GM19324 (cell line): ENCODE measurements around the gene MYCBP.
"Not testable (repeated sequence)": the region's sequence is repeated elsewhere in the genome, so short reads cannot be mapped to it uniquely, and the experiment has no call there.

Experiments used
- ATAC-seq: cut with Tn5 transposase; IDR thresholded peaks from one replicate; pipeline ENCODE4 v1.9.1; 2021; ENCODE audit warnings: mild to moderate bottlenecking, moderate library complexity; ENCODE audit not compliant: unreplicated experiment, low FRiP score

Gene MYCBP

GRCh38 chr1:38870996-38871395, 2.2 kb downstream of the MYCBP start:
- ATAC-seq: no peak

DNA sequence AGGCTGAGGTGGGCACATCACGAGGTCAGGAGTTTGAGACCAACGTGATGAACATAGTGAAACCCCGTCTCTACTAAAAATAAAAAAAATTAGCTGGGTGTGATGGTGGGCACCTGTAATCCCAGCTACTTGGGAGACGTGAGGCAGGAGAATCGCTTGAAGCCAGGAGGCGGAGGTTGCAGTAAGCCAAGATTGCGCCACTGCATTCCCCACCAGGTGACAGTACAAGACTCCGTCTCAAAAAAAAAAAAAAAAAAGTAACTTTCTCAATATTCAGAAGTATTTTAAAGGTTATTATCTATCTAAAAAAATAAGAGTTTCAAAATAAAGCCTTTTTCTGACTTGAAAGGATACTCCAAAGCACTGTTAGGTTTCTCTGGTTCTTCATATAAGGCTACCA, 5.9 kb downstream of the MYCBP start:
- ATAC-seq: no peak

DNA sequence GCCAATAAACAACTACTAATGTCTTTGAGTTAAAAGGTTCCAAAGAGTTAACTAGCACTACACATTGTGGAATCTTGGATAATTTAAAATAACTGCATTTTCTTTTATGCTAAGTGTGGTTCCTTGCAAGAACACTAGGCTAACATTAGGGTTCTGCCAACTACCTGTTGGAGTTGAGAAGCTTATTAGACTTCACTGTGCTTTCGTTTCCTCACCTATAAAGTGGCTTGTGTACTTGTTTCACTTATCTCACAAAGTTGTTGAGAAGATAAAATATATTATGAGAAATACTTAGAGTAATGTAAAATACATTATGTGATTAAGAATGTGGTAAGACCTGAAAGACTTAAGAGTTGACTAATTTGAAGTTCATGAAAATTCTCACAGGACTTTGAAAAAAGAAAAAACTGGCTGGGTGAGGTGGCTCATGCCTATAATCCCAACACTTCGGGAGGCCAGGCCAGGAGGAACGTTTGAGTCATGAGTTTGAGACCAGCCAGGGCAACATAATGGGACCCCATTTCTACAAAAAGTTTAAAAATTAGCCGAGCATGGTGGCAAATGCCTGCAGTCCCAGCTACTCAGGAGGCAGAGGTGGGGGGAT, 7.9 kb downstream of the MYCBP start:
- no peak for ATAC-seq

DNA sequence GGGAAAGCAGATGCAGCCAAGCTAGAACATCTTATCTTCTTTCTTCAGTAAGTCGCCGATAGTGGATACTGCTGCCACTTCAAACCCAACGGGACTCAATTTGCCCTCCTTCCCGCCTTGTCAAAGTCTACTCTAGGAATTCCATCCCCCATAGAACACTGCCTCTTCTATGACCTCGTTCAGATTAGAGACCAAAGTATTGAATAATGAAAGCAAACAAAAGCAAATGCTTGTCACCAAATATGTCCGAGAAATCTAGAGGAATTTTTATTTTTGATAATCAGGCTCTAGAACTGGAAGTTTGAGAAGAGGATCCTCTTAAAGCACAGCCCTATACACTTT, 12.7 kb downstream of the MYCBP start:
- no peak for ATAC-seq

DNA sequence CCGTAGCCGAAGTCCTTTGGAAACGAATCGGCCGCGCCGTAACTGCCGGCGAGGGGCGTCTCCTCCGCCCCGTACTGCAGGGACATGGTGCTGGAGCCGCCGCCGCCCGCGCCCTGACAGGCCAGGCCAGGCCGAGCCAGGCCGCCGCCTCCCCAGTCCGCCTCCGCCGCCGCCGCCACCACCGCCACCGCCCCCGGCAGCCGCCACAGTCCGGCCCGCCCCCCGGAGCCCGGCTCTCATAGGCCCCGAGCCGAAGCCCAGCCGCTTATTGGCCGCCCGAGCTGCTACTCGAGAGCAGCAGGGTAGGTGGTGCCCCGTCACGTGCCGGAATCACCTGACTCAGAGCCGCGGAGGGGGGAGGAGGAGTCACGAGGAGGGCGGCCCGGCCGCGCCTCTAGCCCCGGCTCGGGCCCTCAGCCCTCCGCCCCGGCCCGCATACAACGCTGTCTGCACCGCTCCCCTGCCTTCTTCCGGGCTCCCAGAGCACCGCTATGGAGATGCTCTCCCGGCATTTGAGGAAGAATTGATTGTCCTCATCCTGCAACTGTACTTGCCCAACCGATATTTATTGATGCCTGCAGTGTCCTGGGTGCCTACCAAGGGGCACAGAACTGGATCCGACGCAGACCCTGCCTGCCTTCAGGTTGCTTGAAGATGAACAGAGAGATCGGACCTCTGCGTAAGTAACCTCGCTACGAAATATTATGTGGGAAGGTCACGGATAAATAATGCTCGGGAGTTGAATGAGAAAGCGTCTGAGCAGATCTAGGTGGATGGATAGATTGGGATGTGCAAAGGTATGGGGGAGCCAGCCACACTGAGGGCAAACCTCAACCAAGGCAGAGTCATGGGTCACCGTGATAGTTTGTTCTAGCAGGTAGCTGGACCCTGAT, 13.3 kb downstream of the MYCBP start, which contains the start of gene RRAGC:
Gene RRAGC, minus strand, starts transcription at position 212 of the 893 bp plus-strand sequence. Its CDS starts 126 bp downstream, at position 86.
- peak; percentile 91 for ATAC-seq

DNA sequence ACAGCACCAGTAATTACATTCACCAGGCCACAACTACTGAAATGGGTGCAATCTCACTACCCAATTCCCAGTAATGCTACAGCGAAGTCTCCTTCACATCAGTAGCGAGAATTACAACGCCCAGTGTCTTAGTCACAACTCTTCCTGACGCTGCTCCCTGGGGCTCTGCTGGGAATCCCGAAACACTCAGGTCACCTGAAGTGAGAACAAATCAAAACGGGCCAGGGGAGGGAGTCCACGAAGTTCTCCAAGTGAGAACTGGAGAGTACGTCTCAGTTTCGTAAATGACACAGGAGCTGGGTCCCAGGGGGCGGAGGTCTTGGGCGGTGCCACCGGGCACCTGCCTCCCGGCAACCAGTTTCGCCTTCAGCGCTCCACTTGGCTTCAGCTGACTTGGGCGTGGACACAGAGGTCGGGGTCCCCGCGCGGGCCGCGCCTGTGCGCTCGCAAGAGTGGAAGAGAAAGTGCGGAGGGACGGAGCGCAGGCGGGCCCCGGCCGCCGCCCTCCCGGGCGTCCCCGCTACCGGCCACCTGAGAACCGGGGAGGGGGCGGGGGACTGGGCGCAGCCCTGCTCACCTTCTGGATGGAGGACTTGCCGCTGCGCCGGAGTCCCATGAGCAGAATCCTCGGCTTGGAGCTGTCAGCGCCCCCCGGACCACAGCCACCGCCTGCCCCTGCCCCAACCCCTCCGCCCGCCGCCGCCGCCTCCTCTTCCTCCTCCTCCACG, 14.2 kb downstream of the MYCBP start:
- peak; percentile 35 for ATAC-seq

GRCh38 chr1:38852780-38853179, 20.4 kb downstream of the MYCBP start:
- no peak for ATAC-seq

DNA sequence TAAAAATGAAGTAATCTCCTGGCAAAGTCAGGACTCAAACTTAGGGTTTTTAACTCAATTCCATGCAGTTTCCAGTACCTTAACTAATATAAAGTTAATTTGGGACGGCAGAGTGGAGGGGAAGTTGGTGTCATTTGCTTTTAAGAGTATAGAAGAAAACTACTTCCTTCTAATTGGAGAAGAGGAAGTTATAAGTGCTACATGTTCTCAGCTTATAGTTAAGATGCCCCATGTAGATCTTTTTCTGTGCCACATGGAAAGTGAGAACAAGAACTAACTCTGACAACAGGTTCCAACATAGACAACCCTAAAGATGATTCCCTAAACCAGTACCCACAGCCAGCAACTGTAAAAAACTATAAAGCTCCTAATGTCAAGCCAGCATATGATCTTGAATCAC, 25.1 kb downstream of the MYCBP start:
- ATAC-seq: no peak

GRCh38 chr1:38846210-38846609, 26.9 kb downstream of the MYCBP start:
- ATAC-seq: no peak

DNA sequence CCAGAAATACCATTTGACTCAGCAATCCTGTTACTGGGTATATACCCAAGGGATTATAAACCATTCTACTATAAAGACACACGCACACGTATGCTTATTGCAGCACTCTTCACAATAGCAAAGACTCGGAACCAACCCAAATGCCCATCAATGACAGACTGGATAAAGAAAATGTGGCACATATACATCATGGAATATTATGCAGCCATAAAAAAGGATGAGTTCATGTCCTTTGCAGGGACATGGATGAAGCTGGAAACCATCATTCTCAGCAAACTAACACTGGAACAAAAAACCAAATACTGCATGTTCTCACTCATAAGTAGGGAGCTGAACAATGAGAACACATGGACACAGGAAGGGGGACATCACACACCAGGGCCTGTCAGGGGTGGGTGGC, 28.1 kb downstream of the MYCBP start:
- not testable (repeated sequence) for ATAC-seq

DNA sequence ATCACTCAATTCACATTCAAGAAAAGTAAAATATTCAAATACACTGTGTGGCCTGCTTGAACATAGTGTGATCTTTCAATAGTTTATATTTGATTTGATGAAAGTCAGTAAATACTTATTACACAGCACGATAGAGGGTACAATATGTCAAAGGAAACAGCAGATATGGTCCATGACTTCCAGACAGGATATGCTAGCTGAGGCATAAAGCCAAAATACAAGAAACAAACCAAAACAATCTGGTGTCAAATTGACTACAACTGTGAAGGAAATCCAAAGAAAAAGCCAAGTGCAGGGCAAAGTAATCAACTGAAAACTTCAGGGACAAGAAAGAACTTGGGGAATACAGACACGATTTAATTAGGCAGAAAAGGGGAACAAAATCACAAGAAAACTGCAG, 32.9 kb downstream of the MYCBP start:
- no peak for ATAC-seq

GRCh38 chr1:38839363-38839762, 33.8 kb downstream of the MYCBP start:
- no peak for ATAC-seq

GRCh38 chr1:38836316-38836715, 36.8 kb downstream of the MYCBP start:
- ATAC-seq: not testable (repeated sequence)

DNA sequence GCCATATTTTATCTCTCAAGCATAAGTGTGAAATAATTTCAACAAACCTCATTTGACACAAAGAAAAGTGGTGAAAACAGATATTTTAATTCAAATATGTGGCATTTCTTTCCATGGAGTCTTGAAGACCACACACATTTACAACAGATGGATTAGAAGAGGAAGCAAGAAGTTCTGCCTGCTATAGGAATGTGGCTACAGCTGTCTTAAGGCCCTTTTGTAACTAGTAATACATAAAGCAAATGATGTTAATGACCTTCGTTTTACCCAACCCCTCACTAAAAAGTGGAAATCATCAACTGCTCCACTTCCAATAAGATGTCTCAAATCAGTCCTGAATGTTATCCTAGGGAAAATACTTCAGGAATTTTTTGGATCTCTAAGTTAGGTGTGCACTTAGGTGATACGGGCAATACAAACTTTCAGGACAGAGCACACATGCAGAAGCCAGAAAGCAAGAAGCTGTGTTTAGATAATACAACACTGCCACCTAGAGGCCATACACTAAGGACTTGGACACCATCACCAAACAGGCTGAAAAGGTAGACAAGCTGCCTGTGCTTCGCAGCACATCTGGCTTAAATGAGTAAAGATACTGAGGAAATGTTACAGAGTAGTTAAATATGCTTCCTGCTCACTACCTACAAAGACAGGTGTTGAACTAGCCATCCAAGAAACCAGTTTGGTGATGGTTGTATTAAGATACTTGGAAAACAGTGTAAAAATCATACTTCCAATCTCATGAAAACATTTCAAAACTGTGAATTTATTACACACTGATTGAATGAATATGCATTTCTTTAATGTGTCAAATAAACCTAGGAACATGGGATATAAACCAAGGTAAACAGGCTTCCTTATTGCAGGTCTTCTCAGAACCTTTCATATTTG, 38.0 kb downstream of the MYCBP start:
- no peak for ATAC-seq

DNA sequence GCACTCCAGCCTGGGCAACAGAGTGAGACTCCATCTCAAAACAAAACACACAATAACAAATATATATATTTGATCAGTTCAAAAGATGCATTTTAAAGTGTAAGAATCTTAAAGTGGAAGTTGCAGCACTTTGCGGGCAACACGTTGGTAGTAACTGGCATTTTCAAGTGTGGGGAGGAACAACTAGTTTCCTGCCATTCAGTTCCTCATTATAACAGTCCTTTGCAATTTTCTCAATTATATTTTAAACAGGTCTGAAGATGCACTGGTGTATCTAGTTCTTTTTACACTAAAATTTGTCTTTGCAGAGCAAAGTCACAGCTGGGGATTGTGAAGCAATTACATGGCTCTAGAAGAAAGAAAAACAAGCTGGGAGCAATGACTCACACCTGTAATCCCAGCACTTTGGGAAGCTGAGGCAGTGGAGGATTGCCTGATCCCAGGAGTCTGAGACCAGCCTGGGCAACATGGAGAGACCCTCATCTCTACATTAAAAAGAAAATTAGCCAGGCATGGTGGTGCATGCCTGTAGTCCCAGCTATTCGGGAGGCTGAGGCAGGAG, 38.8 kb downstream of the MYCBP start:
- ATAC-seq: no peak

GRCh38 chr1:38833146-38833545, 40.0 kb downstream of the MYCBP start:
- no peak for ATAC-seq

DNA sequence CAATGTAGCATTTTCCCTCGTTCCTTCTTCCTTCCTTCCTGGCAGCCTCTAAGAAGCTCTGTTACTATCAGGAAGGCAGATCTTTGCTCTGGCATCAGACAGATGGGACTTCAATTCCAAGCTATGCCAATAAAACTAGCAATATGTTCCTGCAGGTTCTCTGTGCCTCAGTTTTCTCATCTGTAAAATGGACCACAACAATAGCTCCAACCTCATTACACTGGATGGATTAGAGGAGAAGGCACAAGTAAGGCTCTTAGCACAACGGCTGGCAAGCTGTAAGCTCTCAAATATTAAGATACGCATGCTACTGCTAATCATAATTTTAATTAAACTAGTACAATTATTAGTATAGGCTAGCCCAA, 40.8 kb downstream of the MYCBP start:
- no peak for ATAC-seq

DNA sequence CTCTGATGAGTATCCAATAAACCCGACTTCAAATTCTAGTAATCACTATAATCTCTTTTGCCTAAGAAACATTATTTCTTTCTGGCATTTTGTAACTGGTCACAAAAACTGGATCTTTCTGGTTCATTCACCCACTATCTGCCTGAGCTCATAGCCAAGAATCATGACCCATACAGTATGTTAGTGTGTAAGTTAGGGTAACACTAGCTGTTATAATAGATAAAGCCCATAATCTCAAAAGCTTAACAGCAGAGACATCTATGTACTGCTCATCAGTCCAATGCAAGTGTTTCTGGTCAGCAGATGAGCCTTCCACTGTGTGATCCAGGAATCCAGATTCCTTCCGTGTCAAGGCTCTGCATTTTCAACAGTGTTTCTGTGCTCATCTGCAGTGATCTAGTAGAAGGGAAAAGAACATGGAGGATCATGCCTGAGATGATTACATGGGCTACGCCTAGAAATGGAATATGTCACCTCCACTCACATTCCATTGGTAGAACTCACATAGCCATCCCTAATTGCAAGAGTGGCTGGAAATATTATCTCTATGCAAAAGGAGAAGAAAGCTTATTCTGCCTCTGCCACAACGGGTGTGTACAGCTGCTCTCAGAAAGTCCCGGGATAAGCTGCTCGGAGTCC, 41.3 kb downstream of the MYCBP start:
- ATAC-seq: no peak

GRCh38 chr1:38829368-38829767, 43.8 kb downstream of the MYCBP start:
- ATAC-seq: no peak

GRCh38 chr1:38827318-38827717, 45.8 kb downstream of the MYCBP start:
- no peak for ATAC-seq
